C4-2B (cell line): Measurements from ENCODE around the gene NOC2L.
"Not testable (repeated sequence)": the region's sequence is repeated elsewhere in the genome, so short reads cannot be mapped to it uniquely, and the experiment has no call there.

Source experiments
- H3K27ac ChIP-seq: fragments of 450-650 bp; 2 replicates; pipeline ENCODE4 v1.5.1; 2017
- ZFX ChIP-seq: fragments of 450-650 bp; IDR thresholded peaks from 2 replicates; pipeline ENCODE4 v1.6.1; 2017
- TF ChIP-seq, protein P1 (sequence below): fragments of 450-650 bp; conservative IDR thresholded peaks from 2 replicates; pipeline ENCODE4 v1.5.1; 2017; ENCODE audit warnings: mild to moderate bottlenecking

NOC2L gene

GRCh38 chr1:904310-904950 is 54.6 kb downstream of the NOC2L start:
- TF ChIP-seq, protein P1, sequence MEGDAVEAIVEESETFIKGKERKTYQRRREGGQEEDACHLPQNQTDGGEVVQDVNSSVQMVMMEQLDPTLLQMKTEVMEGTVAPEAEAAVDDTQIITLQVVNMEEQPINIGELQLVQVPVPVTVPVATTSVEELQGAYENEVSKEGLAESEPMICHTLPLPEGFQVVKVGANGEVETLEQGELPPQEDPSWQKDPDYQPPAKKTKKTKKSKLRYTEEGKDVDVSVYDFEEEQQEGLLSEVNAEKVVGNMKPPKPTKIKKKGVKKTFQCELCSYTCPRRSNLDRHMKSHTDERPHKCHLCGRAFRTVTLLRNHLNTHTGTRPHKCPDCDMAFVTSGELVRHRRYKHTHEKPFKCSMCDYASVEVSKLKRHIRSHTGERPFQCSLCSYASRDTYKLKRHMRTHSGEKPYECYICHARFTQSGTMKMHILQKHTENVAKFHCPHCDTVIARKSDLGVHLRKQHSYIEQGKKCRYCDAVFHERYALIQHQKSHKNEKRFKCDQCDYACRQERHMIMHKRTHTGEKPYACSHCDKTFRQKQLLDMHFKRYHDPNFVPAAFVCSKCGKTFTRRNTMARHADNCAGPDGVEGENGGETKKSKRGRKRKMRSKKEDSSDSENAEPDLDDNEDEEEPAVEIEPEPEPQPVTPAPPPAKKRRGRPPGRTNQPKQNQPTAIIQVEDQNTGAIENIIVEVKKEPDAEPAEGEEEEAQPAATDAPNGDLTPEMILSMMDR: peak; percentile 94
- TF ChIP-seq ZFX: no peak
- H3K27ac ChIP-seq: peak overlapping the region; percentile 74

DNA sequence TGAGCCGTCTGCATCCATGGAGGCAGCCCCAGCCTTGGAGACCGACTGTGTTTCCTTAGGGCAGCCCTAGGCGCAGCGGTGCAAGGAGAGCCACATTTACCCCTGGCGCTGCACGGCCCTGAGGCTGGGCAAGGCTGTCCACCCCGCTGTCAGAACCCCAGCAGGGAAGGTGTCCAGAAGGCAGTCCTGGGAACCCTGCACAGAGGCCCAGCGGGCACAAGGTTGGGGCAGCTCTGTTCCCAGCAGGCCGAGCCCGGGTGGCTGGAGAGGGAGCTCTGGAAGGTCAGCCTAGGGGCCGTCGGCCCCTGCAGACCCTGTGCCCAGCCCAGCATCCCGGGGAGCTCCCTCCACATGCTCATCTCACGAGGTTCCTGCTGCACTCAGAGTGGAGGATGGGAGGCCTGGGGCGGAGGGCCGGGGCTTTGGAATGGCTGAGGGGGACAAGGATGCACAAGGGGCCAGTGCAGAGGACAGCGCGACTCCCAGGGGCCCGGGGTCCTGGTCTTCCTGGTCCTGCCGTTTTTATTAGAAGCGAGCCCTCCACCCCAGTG is 55.3 kb downstream of the NOC2L start:
- TF ChIP-seq ZFX: no peak
- TF ChIP-seq, protein P1: no peak
- H3K27ac ChIP-seq: peak overlapping the region; percentile 74

GRCh38 chr1:903305-903704 is 55.8 kb downstream of the NOC2L start:
- TF ChIP-seq, protein P1: no peak
- no peak for TF ChIP-seq ZFX
- no peak overlapping the region; the same call in 1 of the 2 replicates for H3K27ac ChIP-seq

DNA sequence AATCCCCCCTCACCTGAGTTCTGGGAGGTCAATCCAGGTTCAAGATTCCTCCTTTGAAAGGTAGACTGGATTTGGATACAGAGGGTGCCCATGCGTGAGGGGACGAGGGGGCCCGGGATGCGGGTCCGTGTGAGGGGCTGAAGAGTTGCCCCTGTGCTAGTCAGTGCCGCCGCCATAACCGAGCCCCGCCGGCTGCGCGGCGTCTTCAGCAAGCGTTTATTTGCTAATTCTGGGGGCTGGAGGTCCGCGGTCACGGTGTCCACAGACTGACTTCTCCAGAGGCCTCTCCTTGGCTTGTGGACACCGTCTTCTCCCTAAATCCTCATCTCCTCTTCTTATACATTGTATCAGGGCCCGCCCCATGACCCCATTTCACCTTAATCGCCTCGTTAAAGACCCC is 56.3 kb downstream of the NOC2L start:
- no peak overlapping the region for H3K27ac ChIP-seq

DNA sequence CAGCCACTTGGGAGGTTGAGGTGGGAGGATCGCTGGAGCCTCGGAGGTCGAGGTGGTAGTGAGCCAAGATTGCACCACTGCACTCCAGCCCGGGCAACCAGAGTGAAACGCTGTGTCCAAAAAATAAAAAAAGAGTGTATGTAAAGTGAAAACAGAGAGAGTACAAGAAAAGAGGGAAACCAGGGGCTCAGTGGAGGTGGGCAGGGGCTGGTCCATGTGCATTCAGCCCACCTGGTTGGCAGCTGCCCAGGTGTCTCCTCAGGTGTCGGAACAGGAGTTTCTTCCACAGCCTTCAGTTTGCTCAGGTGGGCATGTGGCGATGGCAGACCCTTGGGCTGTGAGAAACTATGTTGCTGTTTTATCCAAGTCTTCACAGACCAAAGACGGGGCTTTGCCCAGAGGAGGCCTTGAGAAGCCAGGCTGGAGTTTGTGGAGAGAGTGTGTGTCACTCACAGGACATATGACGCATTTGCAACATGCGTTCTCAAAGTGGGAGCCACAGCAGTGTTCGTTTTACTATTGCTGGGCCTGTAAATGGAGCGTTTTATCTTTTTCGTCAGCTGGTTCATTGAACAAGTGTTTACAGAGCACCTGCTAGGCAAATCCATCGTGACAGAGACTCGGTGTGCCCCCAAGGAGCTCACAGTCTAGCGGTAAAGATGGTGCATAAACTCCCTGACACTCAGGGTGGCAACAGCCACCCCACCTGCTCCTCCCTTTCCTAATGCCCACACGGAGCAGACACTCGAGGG is 57.8 kb downstream of the NOC2L start:
- TF ChIP-seq, protein P1: no peak
- TF ChIP-seq ZFX: no peak
- H3K27ac ChIP-seq: no peak overlapping the region

More for the DNA sequence above, 56.3 kb downstream of the NOC2L start:
- TF ChIP-seq ZFX: no peak
- TF ChIP-seq, protein P1: no peak

GRCh38 chr1:899636-900317 is 59.3 kb downstream of the NOC2L start:
- no peak for TF ChIP-seq ZFX
- TF ChIP-seq, protein P1: no peak

DNA sequence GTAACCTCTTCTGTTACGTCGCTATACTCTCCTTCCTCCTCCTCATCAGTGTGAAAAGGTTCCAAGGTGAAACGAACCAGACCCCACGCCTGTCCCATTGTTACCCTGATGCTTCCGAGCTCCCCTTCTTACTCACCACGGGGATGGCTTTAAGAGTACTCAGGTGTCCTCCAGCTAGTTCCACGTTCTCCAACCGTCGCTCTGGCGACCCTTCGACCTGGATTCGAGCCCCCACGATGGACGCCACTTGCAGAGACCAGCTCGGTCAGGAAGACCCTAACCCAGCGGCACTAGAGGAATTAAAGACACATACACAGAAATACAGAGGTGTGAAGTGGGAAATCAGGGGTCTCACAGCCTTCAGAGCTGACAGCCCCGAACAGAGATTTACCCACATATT is 61.1 kb downstream of the NOC2L start:
- H3K27ac ChIP-seq: not testable (repeated sequence)

More at GRCh38 chr1:899636-900317, 59.3 kb downstream of the NOC2L start:
- no peak overlapping the region for H3K27ac ChIP-seq
